Peyer's patch (tissue), 4 donors: Measurements from ENCODE around the gene LIMS1. TPM values are rescaled to one million over a fixed set of nuclear protein-coding genes. Genes with fewer than 3 reads are reported as not detected.
"Not testable (repeated sequence)": the region's sequence is repeated elsewhere in the genome, so short reads cannot be mapped to it uniquely, and the experiment has no call there.

Source experiments
- DNase-seq, 3 donors: peaks; one replicate each; pipeline ENCODE4 v3.0.0-alpha.2; 2017 to 2019
- H3K27ac ChIP-seq, 4 donors: fragments of 200-600 bp; sonication (generic); one replicate each; pipeline ENCODE4 v1.5.1; 2016 to 2019
- H3K27me3 ChIP-seq, 2 donors: fragments of 200-600 bp; sonication (generic); one replicate each; pipeline ENCODE4 v1.5.1; 2019
- H3K36me3 ChIP-seq, 3 donors: fragments of 200-600 bp; sonication (generic); one replicate each; pipeline ENCODE4 v1.5.1; 2016 to 2019
- H3K4me1 ChIP-seq, 4 donors: fragments of 200-600 bp; sonication (generic); one replicate each; pipeline ENCODE4 v1.5.1; 2016 to 2019
- H3K4me3 ChIP-seq, 4 donors: fragments of 200-600 bp; sonication (generic); 1 replicate in 3 of 4; 2 replicates in 1 of 4; pipeline ENCODE4 v1.5.1; 2016 to 2019; ENCODE audit warnings: mild to moderate bottlenecking in 1 of 4
- H3K9me3 ChIP-seq, 4 donors: fragments of 200-600 bp; sonication (generic); one replicate each; pipeline ENCODE4 v1.5.1; 2016 to 2019; ENCODE audit warnings: mild to moderate bottlenecking in 1 of 4
- CTCF ChIP-seq, 6 experiments: fragments of 450-650 bp in 4 of 6; fragments of 200-600 bp in 2 of 6; sonication (generic) in 1 of 6; IDR thresholded peaks; one replicate each; pipeline ENCODE4 v1.5.1; 2017 to 2019; ENCODE audit warnings: antibody characterized with exemption in 6 of 6, mild to moderate bottlenecking in 3 of 6, moderate library complexity in 1 of 6
- POLR2A ChIP-seq, 2 donors: fragments of 450-650 bp; IDR thresholded peaks; one replicate each; pipeline ENCODE4 v1.5.1; 2017; ENCODE audit warnings: antibody characterized with exemption in 2 of 2, mild to moderate bottlenecking in 2 of 2, moderate library complexity in 2 of 2
- total RNA-seq, 4 donors: library from RNA; depleted of rRNA; stranded (reverse); fragments of >200 nt; gene quantifications; one replicate each; pipeline ENCODE4 v1.1.0, GENCODE V29; 2016

The LIMS1 gene
- total RNA-seq, 4 donors from 2014 or later, result 24.2 to 78.4 (median 39.6) TPM

GRCh38 chr2:108548208-108549003, 14.1 kb downstream of the LIMS1 start:
- Histone ChIP-seq H3K4me3 (no peak overlapping the region), H3K36me3 (no peaks in the 10 kb centered on the region), H3K9me3 (no peaks in the 10 kb centered on the region), H3K27ac (no peak overlapping the region), H3K27me3 (no peaks in the 10 kb centered on the region), H3K4me1 (no peaks in the 10 kb centered on the region)
- DNase-seq, result no peak
- no peak for TF ChIP-seq POLR2A (IDR thresholded peaks at IDR 0.05)
- no peak for TF ChIP-seq CTCF (IDR thresholded peaks at IDR 0.05)

- Histone ChIP-seq H3K4me3 (no peak overlapping the region), H3K36me3 (no peaks in the 10 kb centered on the region), H3K27me3 (no peaks in the 10 kb centered on the region), H3K4me1 (no peaks in the 10 kb centered on the region), H3K27ac (peak overlapping the region in 2 of 4 donors; percentile 28 to 56), H3K9me3 (no peaks in the 10 kb centered on the region)
- TF ChIP-seq CTCF (IDR thresholded peaks at IDR 0.05) (no peak), POLR2A (IDR thresholded peaks at IDR 0.05) (no peak)
- no peak for DNase-seq
These were observed 18.3 kb downstream of the LIMS1 start for GRCh38 chr2:108552566-108552965.

GRCh38 chr2:108553209-108553919, 19.1 kb downstream of the LIMS1 start:
- Histone ChIP-seq H3K27me3 (no peaks in the 10 kb centered on the region), H3K4me1 (no peaks in the 10 kb centered on the region), H3K27ac (peak overlapping the region in 2 of 4 donors; percentile 28 to 56), H3K9me3 (no peaks in the 10 kb centered on the region), H3K4me3 (no peak overlapping the region), H3K36me3 (no peaks in the 10 kb centered on the region)
- no peak for DNase-seq
- no peak for TF ChIP-seq CTCF (IDR thresholded peaks at IDR 0.05)
- TF ChIP-seq POLR2A (IDR thresholded peaks at IDR 0.05), result no peak

- Histone ChIP-seq H3K4me1 (no peaks in the 10 kb centered on the region), H3K4me3 (no peak overlapping the region), H3K9me3 (no peaks in the 10 kb centered on the region), H3K27ac (no peak overlapping the region), H3K27me3 (no peaks in the 10 kb centered on the region), H3K36me3 (no peaks in the 10 kb centered on the region)
- DNase-seq, result no peak
- TF ChIP-seq CTCF (IDR thresholded peaks at IDR 0.05) (no peak), POLR2A (IDR thresholded peaks at IDR 0.05) (no peak)
These were observed 20.3 kb downstream of the LIMS1 start for GRCh38 chr2:108554528-108554927.

GRCh38 chr2:108555572-108555971, 21.3 kb downstream of the LIMS1 start:
- H3K27ac ChIP-seq, result peak overlapping the region in 1 of 4 donors; percentile 0
- no peak for DNase-seq
- no peaks in the 10 kb centered on the region for H3K9me3 ChIP-seq
- TF ChIP-seq POLR2A (IDR thresholded peaks at IDR 0.05) (no peak), CTCF (IDR thresholded peaks at IDR 0.05) (no peak)
- peaks cover 0 to 9% (median 0%) of the 10 kb centered on the region in 4 donors for H3K4me1 ChIP-seq
- H3K36me3 ChIP-seq, result no peaks in the 10 kb centered on the region
- H3K4me3 ChIP-seq, result no peak overlapping the region
- no peaks in the 10 kb centered on the region for H3K27me3 ChIP-seq

GRCh38 chr2:108556581-108556980, 22.3 kb downstream of the LIMS1 start:
- H3K4me1 ChIP-seq, result peaks cover 0 to 15% (median 0%) of the 10 kb centered on the region in 4 donors
- H3K27ac ChIP-seq, result not testable (repeated sequence)

More at GRCh38 chr2:108556581-108556980, 22.3 kb downstream of the LIMS1 start:
- H3K9me3 ChIP-seq, H3K36me3 ChIP-seq, H3K4me3 ChIP-seq, H3K27me3 ChIP-seq, DNase-seq: not testable (repeated sequence)
